HuH-7 (cell line): ENCODE data around the gene TBC1D17.

ENCODE experiments used
- DNase-seq: peaks from one replicate; pipeline ENCODE4 v3.0.0; 2011; ENCODE audit warnings: low spot score

The TBC1D17 gene

DNA sequence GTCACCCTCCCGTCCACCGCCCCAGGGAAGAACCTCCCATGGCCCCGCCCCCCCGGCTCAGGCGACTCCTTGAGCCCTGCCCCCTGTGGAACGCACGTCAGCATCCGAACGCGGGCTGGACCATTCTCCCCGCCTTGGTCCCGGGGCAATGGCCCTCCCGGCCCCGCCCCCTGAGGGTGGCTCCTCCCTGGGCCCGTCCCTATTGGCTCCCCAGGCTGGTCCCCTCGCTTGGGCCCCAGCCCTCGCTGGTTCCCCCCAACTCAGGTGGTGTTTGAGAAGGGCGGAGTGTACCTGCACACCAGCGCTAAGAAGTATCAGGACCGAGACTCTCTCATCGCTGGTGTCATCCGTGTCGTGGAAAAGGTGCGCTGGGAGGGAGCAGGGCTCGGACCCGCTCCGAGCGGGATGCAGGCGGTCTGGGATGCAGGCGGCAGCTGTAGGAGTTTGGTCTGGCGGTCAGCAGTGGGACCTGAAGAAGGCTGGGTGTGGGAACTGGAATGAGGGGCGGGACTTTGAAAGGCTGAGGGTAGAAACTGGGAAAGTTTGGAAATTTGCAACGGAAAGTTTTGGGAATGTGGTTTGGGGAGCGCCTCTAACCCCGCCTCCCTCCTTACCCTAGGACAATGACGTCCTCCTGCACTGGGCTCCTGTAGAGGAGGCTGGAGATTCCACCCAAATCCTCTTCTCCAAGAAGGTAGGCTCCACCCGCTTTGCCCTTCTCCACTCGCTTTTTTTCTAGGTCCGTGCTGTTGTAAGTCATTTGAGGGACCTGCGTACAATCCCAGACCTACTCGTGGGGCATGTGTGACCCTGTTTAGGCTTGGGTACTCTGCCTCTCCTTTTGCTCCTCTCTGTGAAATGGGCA, 609 bp downstream of the TBC1D17 start:
- peak; percentile 96 for DNase-seq

DNA sequence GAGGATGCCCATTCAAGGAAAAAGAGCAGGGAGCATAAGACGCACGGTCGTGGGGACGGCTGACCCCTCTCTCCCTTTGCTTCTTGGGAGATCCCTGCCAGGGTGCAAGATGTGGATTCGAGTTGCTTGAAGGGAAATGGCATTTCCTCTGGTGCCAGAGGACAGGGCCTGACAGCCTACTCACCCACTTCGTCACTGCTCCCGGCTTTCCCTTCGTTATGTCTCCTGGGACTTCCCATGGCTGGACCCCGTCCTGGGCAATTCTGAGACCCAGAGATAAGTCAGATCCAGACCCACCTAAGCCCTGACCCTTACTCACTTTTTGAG, 1.2 kb downstream of the TBC1D17 start:
- DNase-seq = no peak

DNA sequence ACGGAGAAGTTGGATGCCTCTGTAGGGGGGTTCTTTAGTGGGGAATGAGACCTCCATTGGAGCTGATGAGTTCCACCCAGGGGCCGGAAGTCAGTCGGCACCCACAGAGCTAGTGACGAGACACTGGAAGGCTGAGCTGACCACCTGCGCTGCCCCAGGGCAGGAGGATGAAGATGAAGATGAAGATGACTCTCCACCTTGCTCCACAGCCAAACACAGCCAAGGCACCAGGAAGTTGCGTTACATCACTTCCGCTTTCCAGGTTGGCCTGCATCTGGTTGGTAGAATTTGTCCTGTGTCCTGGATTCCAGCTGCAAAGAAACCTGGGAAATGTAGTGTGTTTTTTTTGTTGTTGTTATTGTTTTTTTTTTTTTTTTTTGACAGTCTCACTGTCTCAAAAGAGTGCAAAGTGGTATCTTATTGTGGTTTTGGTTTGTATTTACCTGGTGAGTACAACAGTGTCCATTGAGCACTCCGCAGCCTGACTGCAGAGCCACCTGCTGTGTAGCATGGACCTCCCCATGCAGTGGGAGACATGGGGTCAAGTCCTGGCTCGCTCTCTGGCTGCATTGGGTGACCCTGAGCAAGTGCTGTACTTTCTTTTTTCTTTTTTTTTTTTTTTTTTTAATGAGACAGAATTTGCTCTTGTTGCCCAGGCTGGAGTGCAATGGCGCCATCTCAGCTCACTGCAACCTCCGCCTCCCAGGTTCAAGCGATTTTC, 1.9 kb downstream of the TBC1D17 start:
- DNase-seq = no peak

DNA sequence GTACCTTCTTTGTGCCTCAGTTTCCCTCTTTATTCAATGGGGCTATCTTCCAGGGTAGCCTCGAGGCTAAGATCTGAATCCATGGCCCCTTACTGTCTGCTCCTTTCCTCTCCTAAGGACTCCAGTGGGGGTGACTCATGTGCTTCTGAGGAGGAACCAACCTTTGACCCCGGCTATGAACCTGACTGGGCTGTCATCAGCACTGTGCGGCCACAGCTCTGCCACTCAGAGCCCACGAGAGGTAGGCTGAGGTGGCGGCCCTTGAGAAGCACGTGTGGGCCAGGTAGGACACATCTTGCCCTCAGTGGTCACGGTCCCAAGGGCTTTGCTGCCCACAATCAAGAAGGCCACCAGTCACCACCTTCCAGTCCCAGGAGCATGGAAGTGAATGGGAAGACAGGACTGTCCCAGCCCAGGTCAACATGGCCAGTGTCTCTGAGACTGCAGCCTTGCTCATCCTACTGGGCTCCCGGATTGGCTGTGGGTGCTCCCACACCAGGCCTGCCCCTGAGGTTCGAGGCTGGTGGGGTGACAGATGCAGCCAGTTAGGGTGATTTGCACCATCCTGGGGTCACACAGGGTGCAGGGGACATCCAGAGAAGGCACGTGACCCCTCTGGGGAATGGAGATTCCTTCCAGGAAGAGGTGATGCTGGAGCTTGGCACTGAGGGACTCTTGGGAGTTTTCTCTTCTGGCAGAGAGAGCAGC, 2.8 kb downstream of the TBC1D17 start:
- DNase-seq = no peak

DNA sequence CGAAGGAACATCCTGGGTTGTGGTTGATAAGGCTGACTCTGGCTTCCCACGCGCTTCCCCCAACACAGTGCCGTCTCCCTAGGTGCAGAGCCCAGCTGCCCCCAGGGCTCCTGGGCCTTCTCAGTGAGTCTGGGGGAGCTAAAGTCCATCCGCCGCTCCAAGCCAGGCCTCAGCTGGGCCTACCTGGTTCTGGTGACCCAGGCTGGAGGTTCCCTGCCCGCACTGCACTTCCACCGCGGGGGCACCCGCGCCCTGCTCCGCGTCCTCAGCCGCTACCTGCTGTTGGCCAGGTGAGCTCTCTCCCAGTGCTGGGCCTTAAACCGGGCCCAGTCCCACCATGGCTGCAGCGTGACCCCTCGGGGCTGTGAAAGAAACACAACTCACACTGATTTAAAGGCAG, 3.7 kb downstream of the TBC1D17 start:
- no peak for DNase-seq

DNA sequence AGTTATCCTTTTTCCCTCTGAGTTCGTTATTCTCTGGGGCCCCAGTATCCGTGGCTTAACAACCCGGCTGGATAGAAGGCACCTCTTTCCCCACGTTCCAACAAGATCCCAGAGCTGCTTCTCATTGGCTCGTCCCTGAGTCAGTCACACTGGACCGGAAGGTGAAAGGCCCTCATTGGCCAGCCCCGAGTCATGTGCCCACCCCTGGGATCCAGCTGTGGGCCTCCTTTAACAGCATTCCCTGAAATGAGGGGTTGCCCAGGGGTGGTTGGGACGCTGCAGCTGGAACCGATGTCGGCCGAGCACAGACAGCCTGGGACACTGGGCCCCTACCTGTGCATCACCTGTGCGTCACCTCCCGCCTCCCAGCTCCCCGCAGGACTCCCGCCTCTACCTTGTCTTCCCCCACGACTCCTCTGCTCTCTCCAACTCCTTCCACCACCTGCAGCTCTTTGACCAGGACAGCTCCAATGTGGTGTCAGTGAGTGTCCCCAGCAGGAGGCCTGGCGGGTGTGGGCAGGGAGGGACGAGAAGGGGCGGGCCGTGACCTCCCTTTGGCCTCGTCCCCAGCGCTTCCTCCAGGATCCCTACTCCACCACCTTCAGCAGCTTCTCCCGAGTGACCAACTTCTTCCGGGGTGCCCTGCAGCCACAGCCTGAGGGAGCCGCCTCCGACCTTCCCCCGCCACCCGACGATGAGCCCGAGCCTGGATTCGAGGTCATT, 4.3 kb downstream of the TBC1D17 start:
- DNase-seq = no peak

DNA sequence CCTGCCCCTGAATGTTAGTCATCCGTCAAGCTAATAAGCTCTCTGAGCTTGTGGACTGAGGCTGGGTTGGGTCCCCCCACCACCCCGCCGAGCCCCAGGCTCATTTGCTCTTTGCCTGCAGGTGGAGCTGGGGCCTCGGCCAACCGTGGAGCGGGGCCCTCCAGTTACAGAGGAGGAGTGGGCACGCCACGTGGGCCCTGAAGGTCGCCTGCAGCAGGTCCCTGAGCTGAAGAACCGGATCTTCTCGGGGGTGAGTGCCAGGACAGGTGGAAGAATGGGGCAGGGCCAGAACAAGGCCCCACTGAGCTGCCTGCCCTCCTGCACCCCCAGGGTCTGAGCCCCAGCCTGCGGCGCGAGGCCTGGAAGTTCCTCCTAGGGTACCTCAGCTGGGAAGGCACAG, 5.1 kb downstream of the TBC1D17 start:
- no peak for DNase-seq

DNA sequence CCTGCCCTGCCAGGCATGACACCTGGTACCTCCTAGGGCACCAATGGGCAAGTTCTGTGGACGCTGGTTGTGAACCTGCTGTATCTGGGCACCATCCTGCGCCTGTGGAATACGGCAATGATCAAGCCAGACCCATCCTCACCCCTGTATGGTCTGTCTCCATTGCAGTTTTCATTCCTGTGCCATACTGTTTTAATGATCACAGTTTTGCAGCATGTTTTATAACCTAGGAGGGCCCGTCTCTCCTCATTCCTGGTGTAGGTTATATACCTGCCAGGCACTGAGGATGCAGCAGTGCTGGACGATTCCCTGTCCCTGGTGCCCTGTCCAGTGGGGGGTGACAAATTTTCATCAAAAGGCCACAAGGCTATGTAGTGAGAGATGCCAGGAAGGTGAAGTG, 5.6 kb downstream of the TBC1D17 start:
- DNase-seq = no peak

DNA sequence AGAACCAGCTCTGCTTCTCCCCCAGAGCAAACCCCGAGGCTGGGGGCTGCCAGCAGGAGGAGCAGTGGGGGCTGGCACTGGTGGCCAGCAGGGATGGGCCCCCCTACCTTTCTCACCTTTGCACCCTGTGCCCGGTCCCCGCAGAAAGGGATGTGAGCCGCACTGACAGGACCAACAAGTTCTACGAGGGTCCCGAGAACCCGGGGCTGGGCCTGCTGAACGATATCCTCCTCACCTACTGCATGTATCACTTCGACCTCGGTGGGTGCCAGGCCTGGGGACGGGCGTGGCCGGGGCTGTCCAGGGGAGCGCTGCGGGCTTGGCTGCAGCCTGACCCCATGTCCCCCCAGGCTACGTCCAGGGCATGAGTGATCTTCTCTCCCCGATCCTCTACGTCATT, 6.6 kb downstream of the TBC1D17 start:
- DNase-seq = no peak

DNA sequence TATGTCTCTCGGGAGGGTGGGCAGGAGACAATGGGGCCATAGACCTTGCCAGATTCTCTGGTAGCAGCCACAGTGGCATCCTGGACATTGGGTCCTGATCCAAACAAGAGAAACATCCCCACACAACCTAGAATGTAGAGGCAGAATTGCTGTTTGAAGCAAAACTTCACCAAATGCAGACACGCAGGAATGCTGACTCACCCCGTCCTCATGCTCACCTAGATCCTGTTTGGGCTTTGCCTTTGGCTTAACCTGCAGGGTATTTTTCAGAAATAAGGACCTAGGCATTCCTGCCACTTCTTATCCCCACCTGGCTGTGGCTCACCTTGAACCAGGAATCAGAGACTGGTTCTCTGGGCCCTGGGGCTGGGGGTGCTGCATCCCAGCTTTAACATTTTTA, 7.3 kb downstream of the TBC1D17 start:
- no peak for DNase-seq

DNA sequence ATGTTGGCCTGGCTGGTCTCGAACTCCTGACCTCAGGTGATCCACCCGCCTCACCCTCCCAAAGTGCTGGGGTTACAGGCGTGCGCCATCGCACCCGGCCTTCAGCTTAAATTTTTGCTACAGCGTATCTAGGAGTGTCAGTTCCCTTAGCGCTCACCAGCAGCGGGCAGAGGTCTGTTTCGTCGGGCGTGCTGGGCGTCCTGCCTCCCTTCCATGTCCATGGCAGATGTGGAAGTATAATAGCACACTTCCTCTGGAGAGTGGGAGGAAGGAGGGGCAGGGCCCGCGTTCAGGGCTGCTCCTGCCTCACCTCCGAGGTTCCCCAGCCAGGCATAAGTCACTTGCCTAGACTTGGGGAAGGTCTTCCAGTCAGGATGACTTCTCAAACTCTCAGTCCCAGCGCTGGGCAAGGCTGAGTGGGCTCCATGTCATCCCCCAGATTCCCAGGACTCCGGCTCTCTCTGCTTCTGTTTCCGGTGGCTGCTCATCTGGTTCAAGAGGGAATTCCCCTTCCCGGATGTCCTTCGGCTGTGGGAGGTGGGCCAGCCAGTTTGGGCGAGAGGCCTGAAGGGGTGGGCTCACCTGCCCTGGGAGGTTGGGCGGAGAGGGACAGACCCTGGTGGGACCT, 9.6 kb downstream of the TBC1D17 start:
- no peak for DNase-seq

DNA sequence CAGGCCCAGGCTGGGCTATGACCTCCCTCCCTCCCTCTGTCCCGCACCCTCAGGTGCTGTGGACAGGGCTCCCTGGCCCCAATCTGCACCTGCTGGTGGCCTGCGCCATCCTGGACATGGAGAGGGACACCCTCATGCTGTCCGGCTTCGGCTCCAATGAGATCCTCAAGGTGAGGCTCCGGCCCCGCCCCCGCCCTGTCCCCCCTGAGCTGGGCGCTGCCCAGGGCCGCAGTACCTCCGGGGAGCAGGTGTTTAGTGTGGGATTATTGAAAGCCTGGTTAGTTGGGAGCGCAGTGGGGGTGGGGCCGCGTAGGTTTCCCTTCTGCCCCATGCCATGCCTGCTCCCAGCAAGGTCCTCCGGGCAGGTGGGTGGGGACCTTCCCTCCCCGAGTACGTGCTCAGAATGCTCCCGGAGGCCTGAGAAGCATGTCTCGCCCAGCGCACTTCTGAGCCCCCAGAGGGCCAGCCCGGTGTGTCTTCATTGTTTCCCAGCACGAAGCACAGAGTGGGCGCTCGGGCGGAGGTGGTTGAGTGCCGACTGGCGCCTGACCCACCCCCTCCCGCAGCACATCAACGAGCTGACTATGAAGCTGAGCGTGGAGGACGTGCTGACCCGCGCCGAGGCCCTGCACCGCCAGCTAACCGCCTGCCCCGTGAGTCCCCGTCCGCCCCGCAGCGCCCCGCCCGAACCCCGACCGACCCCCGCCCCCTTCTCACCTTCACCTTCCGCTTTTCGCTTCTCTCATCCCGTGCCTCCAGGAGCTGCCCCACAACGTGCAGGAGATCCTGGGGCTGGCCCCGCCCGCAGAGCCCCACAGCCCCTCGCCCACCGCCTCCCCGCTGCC, 10.4 kb downstream of the TBC1D17 start:
- DNase-seq = no peak

DNA sequence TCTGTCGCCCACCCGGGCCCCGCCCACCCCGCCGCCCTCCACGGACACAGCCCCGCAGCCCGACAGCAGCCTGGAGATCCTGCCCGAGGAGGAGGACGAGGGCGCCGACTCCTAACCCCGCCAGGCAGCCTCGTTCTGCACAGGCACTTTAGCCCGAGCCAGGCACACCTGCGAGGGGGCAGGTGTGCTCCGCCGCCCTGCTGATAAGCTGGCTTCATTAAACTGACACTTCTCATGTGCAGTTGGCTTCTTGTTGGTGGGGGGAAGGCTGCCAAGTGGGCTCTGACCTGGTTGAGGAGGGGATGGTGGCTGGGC, 11.0 kb downstream of the TBC1D17 start:
- no peak for DNase-seq

DNA sequence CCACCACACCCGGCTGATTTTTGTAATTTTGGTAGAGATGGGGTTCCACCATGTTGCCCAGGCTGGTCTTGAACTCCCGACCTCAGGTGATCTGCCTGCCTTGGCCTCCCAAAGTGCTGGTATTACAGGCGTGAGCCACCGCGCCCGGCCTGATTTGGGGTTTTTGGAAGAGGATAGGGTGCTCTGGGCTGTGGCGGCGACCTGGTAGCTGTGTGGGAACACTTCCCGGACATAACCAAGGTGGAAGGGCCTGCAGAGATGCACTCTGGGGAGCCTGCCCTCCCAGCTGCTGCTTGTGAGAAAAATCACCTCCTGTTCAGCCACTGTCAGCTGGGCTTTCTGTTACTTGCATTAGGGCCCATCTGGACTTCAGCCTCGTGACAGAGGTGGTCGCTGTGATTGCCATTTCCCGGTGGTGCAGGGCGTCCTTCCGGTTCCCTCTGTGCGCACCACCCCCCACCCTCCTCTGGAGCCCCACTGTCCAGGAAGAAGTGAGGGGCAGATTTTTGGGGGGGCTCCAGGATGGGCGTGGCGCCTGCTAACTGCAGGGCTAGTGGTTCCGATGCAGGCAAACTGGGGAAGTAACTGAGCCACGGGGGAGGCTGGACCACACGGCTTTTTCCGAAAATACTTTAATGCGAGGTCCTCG, 11.7 kb downstream of the TBC1D17 start:
- DNase-seq = no peak

DNA sequence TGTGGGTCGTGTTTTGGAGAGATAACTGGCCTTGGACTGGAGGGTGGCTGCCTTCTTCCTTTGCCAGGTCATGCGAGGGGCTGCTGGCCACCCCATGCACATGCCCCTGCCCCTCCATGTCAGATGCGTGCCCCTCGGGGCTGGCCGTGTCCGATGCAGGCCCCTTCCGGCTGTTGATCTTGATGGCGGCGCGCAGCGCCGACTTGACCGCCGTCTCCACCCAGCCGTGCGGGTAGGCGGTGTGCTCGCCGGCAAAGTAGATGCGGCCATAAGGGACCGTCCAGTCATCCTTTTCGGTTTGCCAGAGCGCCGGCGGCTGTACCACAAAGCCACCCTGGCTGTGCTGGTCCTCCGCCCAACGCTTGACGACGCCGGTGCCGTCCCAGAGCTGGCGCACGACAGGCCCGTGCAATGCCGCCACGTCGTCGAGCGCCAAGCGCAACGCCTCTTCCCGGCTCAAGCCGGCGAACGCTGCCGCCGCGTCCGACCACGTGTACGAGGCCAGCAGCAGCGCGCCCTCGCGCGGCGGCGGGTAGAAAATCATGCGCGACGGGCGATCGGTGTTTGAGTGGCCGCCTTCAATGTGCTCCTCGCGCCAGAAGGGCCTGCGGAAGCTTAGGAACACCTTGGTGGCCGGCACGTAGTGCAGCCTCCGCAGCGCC, 12.3 kb downstream of the TBC1D17 start:
- no peak for DNase-seq

DNA sequence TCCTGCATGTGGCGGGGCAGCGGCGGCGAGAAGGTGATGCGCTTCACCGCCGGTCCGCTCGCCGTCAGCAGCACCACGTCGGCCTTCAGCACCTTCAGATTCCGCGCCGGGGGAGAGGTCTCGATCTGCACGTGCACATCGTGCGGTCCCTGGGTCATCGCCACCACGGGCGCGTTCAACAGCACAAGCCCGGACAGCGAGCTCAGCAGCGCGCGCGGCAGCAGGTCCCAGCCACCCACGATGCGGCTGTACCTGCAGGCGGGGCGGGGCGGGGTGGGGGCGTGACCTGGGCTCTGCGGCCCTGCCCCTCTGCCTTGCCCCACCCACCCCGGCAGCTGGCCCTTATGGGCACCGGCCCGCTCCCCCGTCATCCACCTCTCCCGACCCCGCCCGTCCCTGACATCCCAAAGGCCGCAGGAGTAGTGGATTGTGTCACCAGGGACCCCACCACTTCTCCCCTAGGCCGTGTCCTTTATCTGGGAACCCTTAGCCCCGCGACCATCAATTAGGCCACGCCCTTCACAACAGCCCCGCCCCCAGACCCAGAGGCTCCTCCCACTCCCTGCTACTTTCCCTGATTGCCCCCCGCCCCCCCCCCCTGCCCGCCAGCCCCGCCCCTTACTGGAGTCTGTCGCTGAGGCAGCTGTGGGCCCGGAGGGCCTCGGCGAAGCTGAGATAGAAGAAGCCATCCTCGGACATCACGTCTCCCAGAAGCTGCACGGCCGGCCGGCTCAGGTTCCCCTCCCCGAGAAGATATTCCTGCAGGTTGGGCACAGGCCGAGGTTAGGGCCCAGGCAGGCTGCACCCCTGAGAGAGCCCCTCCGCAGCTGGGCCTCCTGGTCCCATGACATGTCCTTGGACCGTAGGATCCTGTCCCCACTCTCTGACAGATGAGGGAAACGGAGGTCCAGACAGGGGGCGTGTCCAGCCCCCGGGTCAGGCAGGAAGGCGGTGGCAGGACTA, 13.1 kb downstream of the TBC1D17 start:
- DNase-seq = no peak

DNA sequence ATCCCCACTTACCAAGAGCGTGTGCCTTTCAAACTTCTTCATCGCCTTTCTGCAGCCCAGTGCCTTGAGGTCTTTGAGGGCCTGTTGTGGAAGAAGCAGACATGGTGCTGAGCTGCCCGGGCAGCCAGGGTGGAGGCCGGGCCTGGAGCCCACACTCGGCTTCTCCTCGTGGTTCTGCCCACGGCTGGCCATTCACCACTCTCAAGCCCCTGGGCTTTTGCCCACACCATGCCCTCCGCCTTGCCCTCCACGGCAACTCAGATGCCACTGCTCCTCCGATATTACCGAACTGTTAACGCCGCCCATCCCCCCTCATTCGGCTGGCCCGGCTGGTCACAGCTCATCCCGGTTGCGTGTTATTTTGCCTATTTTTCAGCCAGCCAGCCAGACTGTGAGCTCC, 13.9 kb downstream of the TBC1D17 start:
- no peak for DNase-seq

DNA sequence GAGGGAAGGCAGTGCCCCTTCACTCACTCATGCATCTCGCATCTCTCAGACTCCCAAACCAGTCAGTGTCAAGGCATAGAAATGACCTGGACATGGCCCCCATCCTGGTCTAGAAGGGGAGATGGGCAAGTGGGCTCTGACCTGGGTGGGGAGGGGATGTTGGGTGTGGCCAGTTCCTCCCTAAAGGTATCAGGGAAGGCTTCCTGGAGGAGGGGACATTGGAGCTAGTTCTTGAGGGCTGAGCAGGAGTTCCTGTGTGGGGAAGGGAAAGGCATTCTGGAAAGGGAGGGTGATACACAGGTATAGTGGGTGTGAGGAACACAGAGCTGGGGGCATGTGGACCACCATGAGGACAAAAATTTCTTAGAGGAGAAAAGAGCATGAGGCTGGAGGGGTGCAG, 15.2 kb downstream of the TBC1D17 start:
- no peak for DNase-seq
